Measurements from ENCODE around the gene NCAM2. TPM values are rescaled to one million over a fixed set of nuclear protein-coding genes. Genes with fewer than 3 reads are reported as not detected.

The NCAM2 gene
- total and polyA plus RNA-seq, 2 of the 8 experiments (the other 6 are each of a cell fraction or from before 2014, with no cell fraction given): 0.14 to 1.1 TPM

DNA sequence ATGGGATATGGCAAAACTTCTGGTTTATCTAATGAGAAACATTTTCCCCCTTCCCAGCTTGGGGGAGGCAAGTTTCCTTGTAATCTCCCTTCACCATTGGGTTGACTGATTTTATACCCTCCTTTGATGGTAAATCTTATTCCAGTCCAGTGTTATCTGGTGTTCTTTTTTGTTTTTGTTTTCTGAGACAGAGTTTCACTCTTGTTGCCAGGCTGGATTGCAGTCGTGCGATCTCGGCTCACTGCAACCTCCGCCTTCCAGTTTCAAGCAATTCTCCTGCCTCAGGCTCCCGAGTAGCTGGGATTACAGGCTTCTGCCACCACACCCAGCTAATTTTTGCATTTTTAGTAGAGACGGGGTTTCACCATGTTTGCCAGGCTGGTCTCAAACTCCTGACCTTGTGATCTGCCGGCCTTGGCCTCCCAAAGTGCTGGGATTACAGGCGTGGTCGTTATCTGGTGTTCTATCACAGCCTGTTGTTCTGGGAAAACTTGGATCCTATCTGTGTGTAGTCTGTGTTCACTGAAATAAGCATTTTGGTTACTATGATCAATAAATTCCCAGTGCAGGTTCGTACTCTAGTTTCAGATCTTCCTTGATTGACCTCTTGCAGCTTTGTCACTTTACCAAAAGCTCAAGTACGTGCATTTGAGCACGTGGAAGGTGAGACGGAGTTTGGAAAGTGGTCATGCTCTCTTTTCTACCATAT, 281.1 kb downstream of the NCAM2 start (continued):
- TF ChIP-seq RFX5 (IDR thresholded peaks at IDR 0.05; ENCODE audit: borderline replicate concordance, low read depth, low read length) (no peak), SP2 (IDR thresholded peaks at IDR 0.05; ENCODE audit: low read length) (no peak)
